ENCODE data around the gene C11orf68.

The C11orf68 gene

GRCh38 chr11:65944191-65944590 is 25.3 kb upstream of the C11orf68 start:
- no peak for DNase-seq

GRCh38 chr11:65942531-65942930 is 23.7 kb upstream of the C11orf68 start:
- DNase-seq = no peak

DNA sequence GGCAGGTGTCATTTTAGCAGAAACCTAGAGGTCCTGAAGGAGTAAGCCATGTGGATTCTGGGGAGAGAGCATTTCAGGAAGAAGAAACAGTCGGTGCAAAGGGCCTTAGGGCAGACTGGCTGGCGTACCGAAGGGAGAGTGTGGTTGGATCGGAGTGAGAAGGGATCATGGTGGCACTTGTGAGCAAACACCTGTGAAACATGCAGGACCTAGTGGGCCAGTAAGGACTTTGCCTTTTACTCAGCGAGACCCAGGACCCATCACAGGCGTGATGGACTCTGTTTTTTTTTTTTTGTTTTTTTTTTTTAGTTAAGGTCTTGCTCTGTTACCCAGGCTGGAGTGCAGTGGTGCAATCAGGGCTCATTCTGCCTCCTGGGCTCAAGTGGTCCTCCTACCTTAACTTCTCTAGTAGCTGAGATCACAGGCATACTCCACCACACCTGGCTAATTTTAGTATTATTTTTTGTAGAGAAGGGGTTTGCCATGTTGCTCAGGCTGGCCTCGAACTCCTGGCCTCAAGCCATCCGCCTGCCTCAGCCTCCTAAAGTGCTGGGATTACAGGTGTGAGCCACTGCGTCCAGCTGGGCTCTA is 23.0 kb upstream of the C11orf68 start:
- DNase-seq = no peak

- no peak for DNase-seq
These were observed 18.9 kb upstream of the C11orf68 start for GRCh38 chr11:65937766-65938165.

GRCh38 chr11:65934014-65934413 is 15.2 kb upstream of the C11orf68 start:
- no peak for DNase-seq

- no peak for DNase-seq
These were observed 13.7 kb upstream of the C11orf68 start for GRCh38 chr11:65932558-65932919.

- no peak for DNase-seq
These were observed 13.1 kb upstream of the C11orf68 start for GRCh38 chr11:65931773-65932557.

GRCh38 chr11:65928667-65929066 is 9.8 kb upstream of the C11orf68 start:
- no peak for DNase-seq

- DNase-seq = peak; percentile 88
These were observed 9.1 kb upstream of the C11orf68 start for GRCh38 chr11:65927904-65928397.

GRCh38 chr11:65925397-65925796 is 6.5 kb upstream of the C11orf68 start:
- DNase-seq = no peak

- DNase-seq = no peak
These were observed 3.7 kb upstream of the C11orf68 start for GRCh38 chr11:65922565-65922964.

DNA sequence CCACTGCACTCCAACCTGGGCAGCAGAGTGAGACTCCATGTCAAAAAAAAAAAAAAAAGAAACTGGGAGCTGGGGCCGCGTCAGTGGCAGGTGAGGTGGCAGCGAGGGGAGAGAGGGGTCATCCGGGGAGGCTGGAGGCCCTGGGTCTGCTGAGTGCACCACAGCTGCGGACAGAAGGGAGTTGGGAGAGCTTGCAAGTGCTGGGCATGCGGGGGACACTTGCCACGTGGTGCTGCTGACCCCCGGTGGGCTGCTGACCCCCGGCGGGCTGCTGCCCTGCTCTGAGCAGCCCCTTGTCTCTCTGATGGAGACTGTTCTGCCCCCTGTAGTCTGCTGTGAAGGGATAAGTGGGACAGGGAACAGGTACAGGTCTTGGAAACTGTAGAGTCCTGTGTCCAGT is 3.0 kb upstream of the C11orf68 start:
- DNase-seq = no peak

- DNase-seq = no peak
These were observed 2.2 kb upstream of the C11orf68 start for GRCh38 chr11:65921033-65921555.

GRCh38 chr11:65920372-65920802 is 1.5 kb upstream of the C11orf68 start:
- no peak for DNase-seq

DNA sequence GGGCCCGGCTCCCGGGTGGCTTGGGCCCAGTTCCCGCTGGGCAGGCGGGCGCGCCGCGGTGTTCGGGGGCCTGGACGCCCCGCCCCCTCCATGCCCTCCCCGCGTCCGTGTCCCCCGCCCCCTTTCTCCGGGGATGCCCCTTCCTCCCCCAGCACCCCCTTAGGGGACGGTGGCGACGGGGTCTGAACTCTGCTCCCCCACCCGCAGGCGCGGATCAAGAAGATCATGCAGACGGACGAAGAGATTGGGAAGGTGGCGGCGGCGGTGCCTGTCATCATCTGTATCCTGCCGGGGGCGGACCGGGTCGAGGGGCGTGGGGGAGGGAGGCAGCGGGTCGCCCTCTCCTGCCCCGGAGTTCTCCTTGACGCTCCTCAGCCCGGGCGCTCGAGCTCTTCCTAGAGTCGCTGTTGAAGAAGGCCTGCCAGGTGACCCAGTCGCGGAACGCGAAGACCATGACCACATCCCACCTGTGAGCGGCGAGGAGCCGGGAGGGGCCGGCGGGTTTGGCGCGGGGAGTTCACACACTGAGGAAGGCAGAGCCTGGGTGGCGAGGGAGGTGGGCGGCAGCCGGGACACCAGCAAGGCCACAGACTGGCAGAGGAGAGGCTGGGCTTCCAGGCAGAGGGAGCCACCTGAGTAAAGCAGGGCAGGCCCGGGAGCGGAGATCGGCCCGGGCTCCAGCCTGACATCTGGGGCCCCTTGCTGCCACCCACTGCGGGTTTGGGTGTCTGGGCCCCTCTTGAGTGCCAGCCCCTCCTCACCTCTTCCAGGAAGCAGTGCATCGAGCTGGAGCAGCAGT is 910 bp upstream of the C11orf68 start:
- peak; percentile 71 for DNase-seq

DNA sequence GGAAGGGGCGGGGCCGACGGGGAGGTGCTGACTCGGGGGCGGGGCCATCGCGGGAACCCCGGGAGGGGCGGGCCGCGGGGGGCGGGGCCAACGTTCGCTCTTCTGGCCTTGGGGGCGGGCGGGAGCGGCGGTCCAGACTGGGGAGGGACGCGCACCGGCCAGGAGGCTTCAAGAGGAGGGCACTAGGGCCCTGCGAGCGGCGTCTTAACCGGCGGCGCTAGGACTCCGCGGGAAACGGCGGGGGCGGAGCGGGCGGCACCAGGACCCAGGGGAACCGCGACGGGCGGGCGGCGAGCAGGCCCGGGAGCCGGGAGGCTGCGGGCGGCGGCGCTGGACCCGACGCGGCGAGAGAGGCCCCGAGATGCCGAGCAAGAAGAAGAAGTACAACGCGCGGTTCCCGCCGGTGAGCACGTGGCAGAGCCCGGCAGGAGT is 295 bp upstream of the C11orf68 start, which contains the start of gene DRAP1:
Gene DRAP1 (plus strand): TSS at position 286 of the 432 bp plus-strand sequence. CDS start 76 bp downstream, at position 362.
- DNase-seq = peak; percentile 99

- DNase-seq = no peak
These were observed 1.2 kb downstream of the C11orf68 start for GRCh38 chr11:65917434-65918210.

GRCh38 chr11:65917077-65917433 is 1.8 kb downstream of the C11orf68 start:
- no peak for DNase-seq

GRCh38 chr11:65916391-65916790 is 2.5 kb downstream of the C11orf68 start:
- DNase-seq = no peak

GRCh38 chr11:65915821-65916251 is 3.0 kb downstream of the C11orf68 start:
- DNase-seq = no peak

DNA sequence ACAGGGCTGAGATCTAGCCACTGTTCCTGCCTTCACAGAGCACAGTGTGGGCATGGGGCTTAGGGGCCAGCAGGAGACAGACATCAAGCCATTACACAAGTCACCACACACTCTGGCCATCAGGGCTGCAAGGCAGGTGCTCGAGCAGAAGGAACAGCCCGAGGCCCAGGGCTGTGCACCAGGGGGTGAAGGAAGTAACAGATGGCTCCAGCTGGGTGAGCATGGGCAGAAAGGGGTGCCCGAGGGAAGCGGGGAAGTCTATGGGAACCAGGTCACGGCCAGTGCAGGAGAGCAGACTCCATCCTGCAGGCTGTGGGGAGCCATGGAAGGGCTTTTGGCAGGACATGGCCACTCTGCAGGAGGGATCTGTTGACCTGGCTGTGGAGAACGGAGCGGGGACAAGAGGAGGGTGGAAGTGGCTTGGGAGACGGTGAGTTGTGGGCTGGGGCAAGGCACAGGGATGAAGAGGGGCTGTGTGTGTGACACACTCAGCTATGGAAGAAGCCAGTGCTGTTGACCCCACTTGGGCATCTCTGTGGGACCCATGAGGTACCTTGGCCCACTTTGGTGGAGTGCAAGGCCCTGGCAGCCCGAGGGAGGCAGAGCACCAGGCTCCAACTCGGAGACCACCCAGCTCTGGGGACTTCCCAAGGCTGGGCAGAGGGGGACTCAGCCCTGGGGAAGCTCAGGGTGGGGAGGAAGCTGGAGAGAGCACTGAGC is 3.6 kb downstream of the C11orf68 start:
- DNase-seq = no peak

DNA sequence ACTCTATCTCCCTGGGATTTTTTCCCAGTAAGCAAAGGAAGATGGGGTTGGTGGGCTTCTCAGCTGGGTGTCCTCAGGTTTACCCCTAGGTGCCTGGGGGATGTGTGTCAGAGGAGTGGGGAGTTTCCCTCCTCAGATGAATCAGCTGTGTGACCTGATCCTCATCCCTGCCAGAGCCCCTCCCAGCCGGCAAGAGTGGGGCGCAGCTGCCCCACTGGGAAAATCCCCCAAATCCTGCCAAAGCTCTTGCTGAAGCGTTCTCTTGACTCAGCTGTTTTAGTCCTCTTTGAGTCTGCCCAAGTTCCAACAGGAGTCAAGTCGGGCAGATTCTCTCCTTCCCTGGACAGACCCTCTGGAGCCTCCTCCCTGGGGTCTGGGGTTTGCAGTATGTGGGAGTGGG is 6.0 kb downstream of the C11orf68 start:
- no peak for DNase-seq

All from CD4-positive, alpha-beta T cell treated with Interleukin-12 subunit alpha and Interleukin-12 subunit beta, for 1 hour (primary cell).